H4 (cell line): ENCODE measurements around the gene CYREN. TPM values are rescaled to one million over a fixed set of nuclear protein-coding genes. Genes with fewer than 3 reads are reported as not detected.
"Not testable (repeated sequence)": the region's sequence is repeated elsewhere in the genome, so short reads cannot be mapped to it uniquely, and the experiment has no call there.

Experiments
- DNase-seq: peaks from one replicate; pipeline ENCODE4 v3.0.0-alpha.2; 2015; ENCODE audit warnings: low spot score
- total RNA-seq: library from RNA; depleted of rRNA; stranded (reverse); fragments of >200 nt; shearing (Covaris generic); gene quantifications from 2 replicates; pipeline ENCODE4 v1.2.3, GENCODE V29; 2014

The CYREN gene
- total RNA-seq, 1 experiment from 2014 or later, result 69.1 TPM

GRCh38 chr7:135177028-135177696 lies 6.7 kb upstream of the CYREN start:
- DNase-seq, result peak; percentile 64

- DNase-seq, result no peak
Observed at GRCh38 chr7:135175931-135176330, 5.4 kb upstream of the CYREN start.

DNA sequence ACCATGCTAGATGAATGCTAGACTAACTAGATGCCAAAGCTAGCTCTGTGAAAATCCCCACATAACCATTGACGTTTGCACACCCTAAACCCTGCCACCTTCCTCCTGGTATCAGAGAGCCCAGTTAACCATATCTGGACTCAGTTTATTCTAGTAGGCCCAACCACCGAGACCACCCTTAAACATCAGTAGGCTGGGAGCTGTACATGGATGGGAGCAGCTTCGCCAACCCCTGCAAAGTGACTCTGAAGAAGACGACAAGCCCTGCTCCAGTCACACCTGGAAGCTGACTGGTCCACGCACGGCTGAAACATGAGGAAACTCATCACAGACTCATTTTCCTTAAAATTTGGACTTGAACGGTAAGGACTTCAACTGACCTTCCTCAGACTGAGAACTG lies 4.4 kb upstream of the CYREN start:
- no peak for DNase-seq

GRCh38 chr7:135173916-135174315 lies 3.4 kb upstream of the CYREN start:
- not testable (repeated sequence) for DNase-seq

- not testable (repeated sequence) for DNase-seq
Observed at GRCh38 chr7:135171581-135172291, 1.2 kb upstream of the CYREN start.

DNA sequence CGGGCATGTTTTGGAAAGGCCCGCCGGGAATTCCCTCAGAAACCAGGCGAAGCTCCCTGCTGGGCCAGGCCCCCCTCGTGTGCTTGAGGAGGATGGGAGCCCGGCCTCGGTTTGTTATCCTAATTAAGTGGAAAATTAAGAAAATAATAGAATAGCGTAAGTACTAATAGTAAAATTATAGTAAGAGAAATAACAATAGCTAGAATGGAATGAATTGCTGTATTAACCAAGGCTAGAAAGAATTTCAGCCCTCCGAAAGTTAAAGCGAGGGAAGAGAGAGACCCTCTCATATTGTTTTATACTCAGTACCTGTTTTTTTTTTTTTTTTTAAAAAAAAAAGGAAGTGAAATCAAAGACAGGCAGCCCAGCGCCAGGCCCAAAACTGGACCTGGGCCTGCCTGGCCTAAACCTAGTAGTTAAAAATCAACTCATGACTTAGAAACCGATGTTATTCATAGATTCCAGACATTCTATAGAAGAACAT lies 533 bp upstream of the CYREN start:
- DNase-seq, result not testable (repeated sequence)

DNA sequence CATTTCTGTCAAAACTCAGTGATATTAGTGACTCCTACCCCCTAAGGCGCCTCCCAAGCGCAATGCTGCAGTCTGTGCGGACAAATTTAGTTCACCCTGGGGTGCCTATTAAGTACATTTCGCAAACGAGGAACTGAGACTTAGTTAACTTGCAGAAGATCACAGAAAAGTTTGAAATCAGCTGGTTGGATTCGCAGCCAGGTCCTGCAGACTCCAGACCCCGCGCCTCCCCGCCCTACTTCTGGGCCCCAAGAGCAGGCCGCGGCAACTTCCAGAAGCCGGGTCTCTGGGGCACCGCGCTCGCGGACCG lies 588 bp downstream of the CYREN start:
- DNase-seq, result no peak

DNA sequence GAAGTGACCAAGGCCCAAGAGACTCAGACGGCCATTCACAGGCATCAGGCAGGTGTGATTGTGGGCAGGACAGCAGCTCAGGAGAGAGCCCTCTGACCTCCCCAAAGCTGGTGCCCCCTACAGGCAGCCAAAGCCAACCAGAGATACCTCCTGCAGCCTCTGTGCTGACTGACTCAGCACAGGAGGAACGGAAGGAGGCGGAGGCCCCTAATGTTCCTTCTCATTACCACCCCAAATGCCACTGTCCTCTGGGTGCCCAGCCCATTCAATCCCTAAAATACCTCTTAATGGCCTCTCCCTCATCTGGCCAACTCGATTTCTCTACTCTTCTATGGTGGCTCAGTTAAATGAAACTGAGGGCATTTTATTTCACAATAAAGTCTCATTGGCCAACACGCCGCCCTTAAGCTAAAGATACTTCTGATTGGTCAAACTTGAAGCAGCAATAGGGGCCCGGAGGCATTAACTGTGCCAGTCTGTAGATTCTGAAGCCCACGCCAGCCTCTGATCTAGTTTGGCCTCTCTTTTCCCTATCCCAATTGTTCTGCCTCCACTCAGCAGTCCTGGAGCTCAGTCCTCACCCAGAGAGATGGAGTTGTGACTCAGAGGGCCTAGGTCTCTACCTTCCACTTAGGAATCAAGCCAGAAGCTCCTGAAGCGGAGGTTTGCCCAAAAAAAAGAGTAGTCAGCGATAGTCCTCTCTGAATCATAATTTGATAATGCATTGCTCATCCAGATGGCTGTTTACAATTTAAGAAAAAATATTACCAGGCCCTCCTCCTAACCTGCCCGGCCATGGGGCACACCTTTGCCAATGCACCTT lies 1.2 kb downstream of the CYREN start:
- DNase-seq, result peak; percentile 64

DNA sequence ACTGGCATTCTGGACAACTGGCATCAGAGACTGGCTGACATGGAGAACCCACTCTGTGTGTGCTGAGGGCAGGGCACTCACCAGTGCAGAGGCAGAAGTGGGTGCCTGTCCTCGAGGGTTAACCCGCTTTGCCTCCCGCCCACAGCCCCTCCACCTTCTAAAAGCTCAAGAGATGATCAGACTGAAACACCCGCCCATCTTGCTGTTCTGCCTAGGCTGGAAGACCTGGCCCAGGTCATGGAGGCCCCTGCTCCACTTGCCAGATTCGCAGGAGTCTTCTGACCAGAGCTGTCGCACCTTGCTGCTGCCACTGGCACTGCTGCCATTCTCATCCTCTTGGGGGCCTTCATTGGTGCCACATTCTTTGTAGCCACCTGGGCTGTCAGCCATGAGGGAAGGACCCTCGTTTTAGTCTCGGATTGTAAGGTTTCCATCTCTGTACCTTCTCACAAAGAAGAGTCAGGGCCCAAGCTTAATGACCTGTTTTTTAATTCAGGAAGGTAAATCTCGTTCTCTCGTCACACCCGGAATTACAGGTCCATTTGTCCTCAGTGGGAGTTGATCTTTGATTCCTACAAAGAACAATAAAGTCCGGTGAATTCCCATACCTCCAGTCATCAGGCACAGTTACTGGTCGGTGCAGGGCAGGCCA lies 1.9 kb downstream of the CYREN start:
- no peak for DNase-seq

GRCh38 chr7:135168001-135168400 lies 2.5 kb downstream of the CYREN start:
- no peak for DNase-seq

DNA sequence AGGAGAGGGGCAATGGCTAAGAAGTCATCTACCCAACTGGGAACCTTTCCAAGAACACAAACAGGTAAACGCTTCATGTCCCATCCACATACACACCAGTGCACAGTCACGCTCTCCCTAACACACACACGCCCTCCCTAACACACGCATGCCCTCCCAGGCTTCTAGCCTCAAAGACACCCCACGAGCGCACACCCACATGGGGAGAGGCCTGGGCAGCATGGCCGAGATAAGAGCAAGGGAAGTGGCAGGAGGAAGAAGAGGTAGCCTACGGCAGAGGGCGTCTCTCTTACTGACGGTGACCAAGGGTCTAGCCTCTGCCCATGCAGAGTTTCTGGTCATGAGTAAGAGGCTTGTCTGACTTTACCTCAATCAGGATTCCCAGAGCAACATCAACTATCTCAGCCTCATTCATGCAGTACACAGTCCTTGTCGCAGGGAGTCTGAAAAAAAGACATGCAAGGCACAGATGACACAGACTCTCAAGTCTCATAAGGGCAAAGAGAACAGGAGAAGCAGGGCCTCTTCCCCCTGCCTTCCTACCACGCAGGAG lies 3.1 kb downstream of the CYREN start:
- DNase-seq, result no peak

DNA sequence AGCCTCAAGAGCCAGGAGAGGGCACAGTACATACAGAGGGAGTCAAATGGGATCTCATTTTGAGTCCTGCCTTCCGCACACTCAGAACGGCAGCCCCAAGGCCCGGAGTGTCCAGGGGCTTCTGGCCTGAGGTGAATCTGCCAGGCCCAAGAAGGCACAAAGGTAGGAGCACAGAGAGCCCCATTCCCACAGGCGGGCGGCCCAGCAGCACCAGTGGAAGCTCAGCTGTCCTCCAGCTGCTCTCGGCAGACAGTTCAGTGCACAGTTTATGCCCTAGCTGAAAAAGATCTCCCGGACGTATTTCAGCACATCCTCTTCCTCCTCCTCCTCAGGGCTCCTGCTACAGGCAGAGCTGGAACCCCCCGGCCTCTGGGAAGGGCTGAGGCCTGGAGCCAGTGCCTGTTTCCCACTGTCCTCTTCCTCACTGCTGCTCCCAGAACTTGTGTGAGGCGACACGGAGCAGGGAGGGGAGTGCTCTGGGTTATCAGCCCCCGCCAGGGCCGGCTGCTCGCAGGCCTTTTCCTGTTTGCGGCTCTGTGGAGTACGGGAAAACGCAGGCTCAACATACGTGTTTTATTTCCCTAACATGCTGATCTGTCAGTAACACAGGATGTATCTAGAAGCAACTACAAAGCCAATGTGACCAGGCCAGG lies 4.0 kb downstream of the CYREN start:
- DNase-seq, result no peak

GRCh38 chr7:135165862-135166261 lies 4.6 kb downstream of the CYREN start:
- DNase-seq, result no peak

GRCh38 chr7:135164357-135165061 lies 6.0 kb downstream of the CYREN start:
- DNase-seq, result no peak

DNA sequence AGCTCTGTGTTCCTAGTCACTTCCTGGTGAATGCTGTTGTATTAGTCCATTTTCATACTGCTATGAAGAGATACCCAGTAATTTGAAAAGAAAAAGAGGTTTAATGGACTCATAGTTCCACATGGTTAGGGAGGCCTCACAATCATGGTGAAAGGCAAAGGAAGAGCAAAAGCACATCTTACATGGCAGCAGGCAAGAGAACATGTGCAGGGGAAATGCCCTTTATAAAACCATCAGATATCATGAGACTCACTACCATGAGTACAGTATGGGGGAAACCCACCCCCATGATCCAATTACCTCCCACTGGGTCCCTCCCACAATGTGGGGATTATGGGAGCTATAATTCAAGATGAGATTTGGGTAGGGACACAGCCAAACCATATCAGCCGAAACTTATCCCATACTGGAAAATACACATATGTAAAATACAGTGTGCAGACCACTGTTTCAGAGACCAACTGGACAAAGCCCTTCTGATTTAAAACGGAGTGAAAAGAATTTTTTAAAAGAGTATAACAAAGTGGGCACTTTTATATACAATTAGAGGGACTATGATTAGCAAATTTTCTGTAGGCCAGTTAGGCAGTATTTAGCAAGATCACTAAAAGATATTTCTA lies 8.0 kb downstream of the CYREN start:
- no peak for DNase-seq

- no peak for DNase-seq
Observed at GRCh38 chr7:135161669-135162068, 8.8 kb downstream of the CYREN start.

- DNase-seq, result peak; percentile 46
Observed at GRCh38 chr7:135160858-135161653, 9.5 kb downstream of the CYREN start.

GRCh38 chr7:135160098-135160857 lies 10.2 kb downstream of the CYREN start:
- peak; percentile 73 for DNase-seq
